ENCODE measurements around the gene ITIH5.

DNA sequence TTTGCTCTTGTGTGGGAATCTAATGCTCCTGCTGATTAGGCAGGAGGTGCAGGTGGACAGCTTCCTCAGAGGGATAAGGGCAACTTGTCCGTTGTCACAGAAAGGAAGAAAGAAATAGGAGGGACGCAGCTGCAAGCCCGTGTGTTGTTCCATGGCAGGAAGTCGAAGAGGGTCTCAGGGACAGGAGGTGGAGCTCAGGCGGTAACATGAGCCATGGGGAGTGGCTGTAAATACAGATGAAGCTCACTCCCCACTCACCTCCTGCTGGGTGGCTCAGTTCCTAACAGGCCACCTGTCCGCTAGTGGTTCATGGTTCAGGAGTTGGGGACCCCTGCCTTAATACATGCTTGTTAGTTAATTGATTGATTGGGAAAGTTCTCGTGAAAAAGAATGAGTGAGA is 154.3 kb downstream of the ITIH5 start:
- TF ChIP-seq POLR2A (IDR thresholded peaks at IDR 0.05; ENCODE audit: low read depth, low read length) = no peak
- no peak for TF ChIP-seq TAF1 (IDR thresholded peaks at IDR 0.05; ENCODE audit: low read depth, low read length)
- no peak for TF ChIP-seq POLR2AphosphoS5 (IDR thresholded peaks at IDR 0.05; ENCODE audit: low read depth, low read length)

Data from GM12891 (cell line).